IMR-90 (cell line): ENCODE data around the gene DCTN2. TPM values are rescaled to one million over a fixed set of nuclear protein-coding genes. Genes with fewer than 3 reads are reported as not detected.

Experiments used
- ATAC-seq: fragments of 200-7000 bp; cut with Tn5 transposase; 2 replicates; pipeline ENCODE4 v1.9.1; 2020; ENCODE audit warnings: low read depth, mild to moderate bottlenecking, moderate library complexity
- BruUV-seq: library from RNA; stranded (reverse); fragments of 400-500 nt; replicated peaks from 2 replicates; lab custom pipeline; 2021; lab: Mats Ljungman, UMichigan
- CTCF ChIA-PET: fragments of 300-600 bp; formaldehyde crosslinking; extraction: SDS; loops from one replicate; lab custom pipeline; 2021; ENCODE audit warnings: antibody characterized with exemption; lab: Yijun Ruan, JAX
- POLR2A ChIA-PET: fragments of 300-600 bp; sonication (Branson Sonifier 250); formaldehyde crosslinking; loops from one replicate; lab custom pipeline; 2022; ENCODE audit warnings: antibody characterized with exemption; ENCODE audit not compliant: unreplicated experiment; lab: Charles Lee
- DNase-seq: peaks from one replicate; pipeline ENCODE4 v3.0.0; 2013
- H2AFZ ChIP-seq: replicated peaks from 2 replicates; pipeline ENCODE3; 2013; ENCODE audit warnings: low read length, mild to moderate bottlenecking; ENCODE audit not compliant: poor library complexity
- H2AK5ac ChIP-seq: 2 replicates; pipeline ENCODE4 v1.6.1; 2013; ENCODE audit warnings: low read depth, low read length, inconsistent platforms
- H2AK9ac ChIP-seq: replicated peaks from 2 replicates; pipeline ENCODE3; 2013; ENCODE audit warnings: mild to moderate bottlenecking, low read depth, low read length, moderate library complexity; ENCODE audit not compliant: poor library complexity
- H2BK120ac ChIP-seq: 2 replicates; pipeline ENCODE4 v1.6.1; 2013; ENCODE audit warnings: low read depth, low read length, inconsistent platforms
- H2BK15ac ChIP-seq: 3 replicates; pipeline ENCODE4 v1.6.1; 2013; ENCODE audit warnings: low read depth, low read length, inconsistent platforms
- H2BK20ac ChIP-seq: 2 replicates; pipeline ENCODE4 v1.6.1; 2013; ENCODE audit warnings: low read depth, mild to moderate bottlenecking, inconsistent platforms, low read length, moderate library complexity
- H2BK5ac ChIP-seq: 2 replicates; pipeline ENCODE4 v1.6.1; 2013; ENCODE audit warnings: mild to moderate bottlenecking, low read depth, low read length, inconsistent platforms; ENCODE audit not compliant: poor library complexity, severe bottlenecking
- H3K14ac ChIP-seq: replicated peaks from 2 replicates; pipeline ENCODE4 v1.6.1; 2013; ENCODE audit warnings: low read depth, low read length, inconsistent platforms
- H3K18ac ChIP-seq: 2 replicates; pipeline ENCODE4 v1.6.1; 2013; ENCODE audit warnings: low read depth, low read length, control low read depth
- H3K23ac ChIP-seq: 2 replicates; pipeline ENCODE4 v1.6.1; 2013; ENCODE audit warnings: low read depth, low read length, inconsistent platforms
- H3K27ac ChIP-seq: 2 replicates; pipeline ENCODE4 v1.5.1; 2013; ENCODE audit warnings: mild to moderate bottlenecking, control low read depth, low read length; ENCODE audit not compliant: insufficient read depth
- H3K27me3 ChIP-seq: 2 replicates; pipeline ENCODE4 v1.6.1; 2013; ENCODE audit warnings: low read length; ENCODE audit not compliant: control insufficient read depth, insufficient read depth
- H3K36me3 ChIP-seq: 2 replicates; pipeline ENCODE4 v1.6.1; 2013; ENCODE audit warnings: low read length, mixed read lengths; ENCODE audit not compliant: control insufficient read depth, insufficient read depth
- H3K4ac ChIP-seq: 2 replicates; pipeline ENCODE4 v1.6.1; 2013; ENCODE audit warnings: low read depth, low read length, inconsistent platforms
- H3K4me1 ChIP-seq: 2 replicates; pipeline ENCODE4 v1.6.1; 2013; ENCODE audit warnings: low read length, mixed read lengths; ENCODE audit not compliant: control insufficient read depth, insufficient read depth
- H3K4me2 ChIP-seq: 2 replicates; pipeline ENCODE4 v1.6.1; 2013; ENCODE audit warnings: low read depth, mild to moderate bottlenecking, control low read depth, low read length, moderate library complexity
- H3K4me3 ChIP-seq: 2 replicates; pipeline ENCODE4 v1.5.1; 2013; ENCODE audit warnings: low read depth, mild to moderate bottlenecking, control low read depth, low read length, moderate library complexity; ENCODE audit not compliant: insufficient read depth
- H3K56ac ChIP-seq: 2 replicates; pipeline ENCODE4 v1.6.1; 2013; ENCODE audit warnings: low read length, inconsistent platforms; ENCODE audit not compliant: insufficient read depth; ENCODE audit errors: extremely low read depth
- H3K79me1 ChIP-seq, 2 experiments: 2 replicates each; pipeline ENCODE4 v1.6.1; 2013; ENCODE audit warnings: low read length in 2 of 2, inconsistent platforms in 1 of 2, low read depth in 1 of 2
- H3K9ac ChIP-seq: 2 replicates; pipeline ENCODE4 v1.6.1; 2013; ENCODE audit warnings: low read depth, low read length, control low read depth
- H3K9me1 ChIP-seq: 2 replicates; pipeline ENCODE4 v1.6.1; 2013; ENCODE audit warnings: low read length, inconsistent platforms; ENCODE audit not compliant: insufficient read depth
- H3K9me3 ChIP-seq: 2 replicates; pipeline ENCODE4 v1.6.1; 2013; ENCODE audit warnings: low read length; ENCODE audit not compliant: control insufficient read depth, insufficient read depth
- H4K20me1 ChIP-seq: 2 replicates; pipeline ENCODE4 v1.6.1; 2013; ENCODE audit warnings: low read length, inconsistent platforms; ENCODE audit not compliant: insufficient read depth
- H4K5ac ChIP-seq: 2 replicates; pipeline ENCODE4 v1.6.1; 2013; ENCODE audit warnings: mild to moderate bottlenecking, low read depth, low read length, control low read depth
- H4K8ac ChIP-seq, 2 experiments: 2 replicates each; pipeline ENCODE4 v1.6.1; 2013; ENCODE audit warnings: low read depth in 2 of 2, low read length in 2 of 2, control low read depth in 1 of 2, inconsistent platforms in 1 of 2
- H4K91ac ChIP-seq: 2 replicates; pipeline ENCODE4 v1.6.1; 2013; ENCODE audit warnings: low read depth, low read length, inconsistent platforms; ENCODE audit not compliant: insufficient read depth
- CHD1 ChIP-seq: IDR thresholded peaks from 2 replicates; pipeline ENCODE4 v1.6.1; 2012; ENCODE audit warnings: low read depth, low read length, improper control_type of control experiment
- NFE2L2 ChIP-seq: fragments of 150-350 bp; IDR thresholded peaks from 2 replicates; pipeline ENCODE4 v1.6.1; 2016; ENCODE audit warnings: low read depth, mild to moderate bottlenecking, low read length
- POLR2A ChIP-seq: IDR thresholded peaks from 2 replicates; pipeline ENCODE4 v1.6.1; 2012; ENCODE audit warnings: mild to moderate bottlenecking, low read depth, low read length
- SMC3 ChIP-seq: fragments of 150-350 bp; IDR thresholded peaks from 2 replicates; pipeline ENCODE4 v1.6.1; 2016; ENCODE audit warnings: low read depth, mild to moderate bottlenecking, antibody characterized with exemption, low read length, moderate library complexity
- WGBS, 2 experiments: methylation state at CpG; one replicate each; pipeline versions ENCODE4 v1.1.5 to v1.1.7; 2013; ENCODE audit warnings: missing lambda C conversion rate in 2 of 2; ENCODE audit not compliant: insufficient read length in 1 of 2; ENCODE audit errors: extremely low coverage in 2 of 2; 5-methylcytosine and 5-hydroxymethylcytosine counted together
- dilution Hi-C: fragments of 300-500 bp; cut with HindIII; formaldehyde crosslinking; loops from one replicate; pipeline ENCODE4 v1.14.3; 2018; ENCODE audit warnings: low sequenced_read_pairs; ENCODE audit not compliant: unreplicated experiment
- in situ Hi-C: fragments of 300-500 bp; cut with MboI; formaldehyde crosslinking; loops from 3 replicates; pipeline ENCODE4 v1.14.3; 2019; ENCODE audit warnings: low sequenced_read_pairs, inconsistent platforms, mixed read lengths
- intact Hi-C: fragments of 100-400 bp; cut with micrococcal nuclease; formaldehyde crosslinking; loops from 2 replicates; pipeline ENCODE4 v1.10.0; 2022
- polyA plus RNA-seq, 3 experiments: library from polyadenylated mRNA; depleted of rRNA; stranded (reverse); fragments of >200 nt; gene quantifications; 2 replicates each; pipeline ENCODE4 v1.2.3, GENCODE V29; 2012; ENCODE audit warnings: low replicate concordance in 1 of 3
- total RNA-seq: library from RNA; depleted of rRNA; stranded (reverse); fragments of >200 nt; gene quantifications from 2 replicates; pipeline ENCODE4 v1.2.3, GENCODE V29; 2012
- TF ChIP-seq, protein P1 (sequence below): conservative IDR thresholded peaks from 2 replicates; pipeline ENCODE4 v1.5.1; 2012; ENCODE audit warnings: mild to moderate bottlenecking, low read depth, low read length, improper control_type of control experiment

The DCTN2 gene
- total and polyA plus RNA-seq, 2 of the 4 experiments (the other 2 are of a cell fraction) = 125 to 130 TPM

DNA sequence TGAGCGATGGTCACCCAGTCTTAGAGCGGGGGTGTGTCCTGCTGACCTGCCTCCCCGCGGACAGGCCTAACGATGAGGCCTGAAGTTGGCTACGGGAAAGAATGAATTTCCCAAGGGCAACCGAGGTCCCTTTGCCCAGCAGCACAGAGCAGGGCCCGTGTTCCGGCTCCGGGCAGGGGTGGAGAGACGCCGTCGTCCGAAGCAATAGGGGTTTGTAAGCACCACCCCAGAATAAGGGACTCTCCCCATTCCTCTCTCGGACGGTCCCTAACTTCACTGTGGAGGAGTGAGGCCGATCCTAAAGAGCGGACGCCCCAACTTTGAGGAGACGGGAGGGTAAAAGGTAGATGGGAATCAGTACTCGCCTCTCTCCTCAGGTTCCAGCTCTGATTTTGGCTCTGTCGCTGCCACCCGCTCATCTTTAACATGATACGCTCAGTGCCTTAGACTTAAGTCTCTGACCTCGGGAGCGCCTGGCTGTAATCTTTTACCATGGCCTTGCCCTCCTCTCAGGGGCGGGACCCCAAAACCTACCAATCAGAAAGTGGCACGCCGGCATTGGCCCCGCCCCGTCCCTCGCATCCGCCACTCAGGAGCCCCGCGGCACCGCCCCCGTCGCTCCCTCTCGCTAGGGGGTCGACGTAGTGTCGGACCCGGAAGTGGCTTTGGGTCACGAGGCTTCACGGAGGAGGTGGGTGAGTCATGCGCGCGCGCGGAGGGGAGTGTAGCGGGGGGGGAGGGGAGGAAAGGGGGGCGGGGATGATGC lies 26.8 kb downstream of the DCTN2 start, which contains the start of gene DDIT3 (continued):
- no peak for TF ChIP-seq NFE2L2
- peak; percentile 100 for TF ChIP-seq POLR2A
- peak; percentile 94 for TF ChIP-seq CHD1

DNA sequence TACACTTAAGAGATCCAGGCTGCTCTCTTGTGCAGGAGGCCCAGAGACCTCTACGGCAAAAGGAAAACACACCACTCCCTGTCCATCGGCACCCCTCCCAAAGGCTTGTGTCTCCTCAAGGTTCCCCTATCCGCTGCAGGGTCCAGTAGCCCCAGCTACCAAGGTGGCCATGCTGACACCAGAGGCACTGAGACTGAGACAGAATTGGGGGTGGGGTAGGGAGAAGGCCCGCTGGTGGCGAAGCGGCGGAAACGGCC lies 27.3 kb downstream of the DCTN2 start:
- H3K27ac ChIP-seq = peak overlapping the region; percentile 99
- H3K79me1 ChIP-seq = peaks cover 18 to 78% of the 10 kb centered on the region in 2 experiments
- H3K9me1 ChIP-seq = peaks cover 16% of the 10 kb centered on the region
- H2BK120ac ChIP-seq = peak overlapping the region; percentile 83; the same call in 1 of the 2 replicates
- no peaks in the 10 kb centered on the region for H3K9me3 ChIP-seq
- peak overlapping the region; percentile 20 for H4K5ac ChIP-seq
- 10% methylated on average over 2 of the region's 8 CpGs; no CpG with 5 or more reads in 1 of the 2 experiments for WGBS, 2 experiments
- ChIA-PET CTCF (interaction anchor here (1.2 kb wide), 1 partner anchor 18 kb away, joined by 3 read pairs; no protein-coding TSS in a partner anchor), POLR2A (interaction anchor here (1.1 kb wide), 1 partner anchor 16 kb away, joined by 6 read pairs; no protein-coding TSS in a partner anchor)
- peak overlapping the region; percentile 100 for H3K9ac ChIP-seq
- DNase-seq (no peak), ATAC-seq (no peak)
- peak overlapping the region; percentile 100 for H2AK5ac ChIP-seq
- H3K23ac ChIP-seq = peak overlapping the region; percentile 100
- H3K4me3 ChIP-seq = peak overlapping the region; percentile 95
- intact Hi-C loops (no loop called here), in situ Hi-C loops (no loop called here), dilution Hi-C loops (no loop called here)
- peaks cover 22% of the 10 kb centered on the region for H3K4me1 ChIP-seq
- BruUV-seq = no TSS peak
- no peak overlapping the region for H2BK20ac ChIP-seq
- peak overlapping the region; percentile 96 for H2BK5ac ChIP-seq
- peak overlapping the region; percentile 100 for H3K4ac ChIP-seq
- H3K14ac ChIP-seq = peak overlapping the region; percentile 100
- TF ChIP-seq SMC3 = no peak
- TF ChIP-seq, protein P1, sequence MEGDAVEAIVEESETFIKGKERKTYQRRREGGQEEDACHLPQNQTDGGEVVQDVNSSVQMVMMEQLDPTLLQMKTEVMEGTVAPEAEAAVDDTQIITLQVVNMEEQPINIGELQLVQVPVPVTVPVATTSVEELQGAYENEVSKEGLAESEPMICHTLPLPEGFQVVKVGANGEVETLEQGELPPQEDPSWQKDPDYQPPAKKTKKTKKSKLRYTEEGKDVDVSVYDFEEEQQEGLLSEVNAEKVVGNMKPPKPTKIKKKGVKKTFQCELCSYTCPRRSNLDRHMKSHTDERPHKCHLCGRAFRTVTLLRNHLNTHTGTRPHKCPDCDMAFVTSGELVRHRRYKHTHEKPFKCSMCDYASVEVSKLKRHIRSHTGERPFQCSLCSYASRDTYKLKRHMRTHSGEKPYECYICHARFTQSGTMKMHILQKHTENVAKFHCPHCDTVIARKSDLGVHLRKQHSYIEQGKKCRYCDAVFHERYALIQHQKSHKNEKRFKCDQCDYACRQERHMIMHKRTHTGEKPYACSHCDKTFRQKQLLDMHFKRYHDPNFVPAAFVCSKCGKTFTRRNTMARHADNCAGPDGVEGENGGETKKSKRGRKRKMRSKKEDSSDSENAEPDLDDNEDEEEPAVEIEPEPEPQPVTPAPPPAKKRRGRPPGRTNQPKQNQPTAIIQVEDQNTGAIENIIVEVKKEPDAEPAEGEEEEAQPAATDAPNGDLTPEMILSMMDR = 0 out of 2 replicates have a peak, but pooled peaks have one; percentile 2
- H2AFZ ChIP-seq = peak overlapping the region; percentile 89
- peaks cover 74% of the 10 kb centered on the region for H4K20me1 ChIP-seq
- peak overlapping the region; percentile 47 to 92; a peak in 2 of 4 replicates for H4K8ac ChIP-seq
- H3K27me3 ChIP-seq = no peaks in the 10 kb centered on the region
- peak overlapping the region; percentile 100 for H2AK9ac ChIP-seq
- H4K91ac ChIP-seq = peak overlapping the region; percentile 93
- no peak overlapping the region for H2BK15ac ChIP-seq
- H3K36me3 ChIP-seq = peaks cover 44% of the 10 kb centered on the region
- H3K18ac ChIP-seq = peak overlapping the region; percentile 95
- peak overlapping the region; percentile 87 for H3K4me2 ChIP-seq
- peak overlapping the region; percentile 98 for H3K56ac ChIP-seq
